Lower leg skin (tissue), 3 donors: ENCODE data around the gene ADARB2.

Experiments
- CTCF ChIP-seq, 3 donors: fragments of 450-650 bp; IDR thresholded peaks; one replicate each; pipeline ENCODE4 v1.5.1; 2016; ENCODE audit warnings: antibody characterized with exemption in 3 of 3, mild to moderate bottlenecking in 3 of 3, moderate library complexity in 2 of 3
- POLR2A ChIP-seq, 2 donors: fragments of 450-650 bp; IDR thresholded peaks; one replicate each; pipeline ENCODE4 v1.6.1; 2016 to 2017; ENCODE audit warnings: antibody characterized with exemption in 2 of 2, mild to moderate bottlenecking in 1 of 2, moderate library complexity in 1 of 2

- TF ChIP-seq CTCF (IDR thresholded peaks at IDR 0.05), result no peak
- TF ChIP-seq POLR2A (IDR thresholded peaks at IDR 0.05), result no peak
These were observed 388.6 kb downstream of the ADARB2 start for GRCh38 chr10:1348773-1349050.
